Measurements from ENCODE around the gene RTP2.
"Not testable (repeated sequence)": the region's sequence is repeated elsewhere in the genome, so short reads cannot be mapped to it uniquely, and the experiment has no call there.

The RTP2 gene

GRCh38 chr3:187689984-187690383, 12.4 kb downstream of the RTP2 start:
- no peaks in the 10 kb centered on the region for H3K36me3 ChIP-seq (replicated peaks)
- no peak for DNase-seq (ENCODE audit: low spot score in 2 of 2)
- H3K27me3 ChIP-seq (ENCODE audit: low read depth), result no peaks in the 10 kb centered on the region
- H3K4me1 ChIP-seq, result no peaks in the 10 kb centered on the region
- H3K4me3 ChIP-seq, result no peak overlapping the region
- H3K9me3 ChIP-seq, result no peaks in the 10 kb centered on the region
- in situ Hi-C loops (cut with MboI; ENCODE audit: low sequenced_read_pairs), result loop anchor here (25.0 kb wide), 1 partner anchor 853 kb away; the partner anchor contains the start of gene ADIPOQ

- Histone ChIP-seq H3K27me3 (ENCODE audit: low read depth) (no peaks in the 10 kb centered on the region; the same call in 1 of the 2 replicates), H3K36me3 (replicated peaks) (no peaks in the 10 kb centered on the region), H3K4me1 (no peaks in the 10 kb centered on the region), H3K9me3 (no peaks in the 10 kb centered on the region), H3K4me3 (no peak overlapping the region)
- in situ Hi-C loops (cut with MboI; ENCODE audit: low sequenced_read_pairs), result loop anchor here (25.0 kb wide), 1 partner anchor 849 kb away; the partner anchor contains the start of gene ADIPOQ
- DNase-seq (ENCODE audit: low spot score in 2 of 2), result no peak
Observed at GRCh38 chr3:187686621-187687273, 15.6 kb downstream of the RTP2 start.

GRCh38 chr3:187685948-187686347, 16.4 kb downstream of the RTP2 start:
- H3K4me3 ChIP-seq, result no peak overlapping the region
- H3K27me3 ChIP-seq (ENCODE audit: low read depth), result peaks cover 5% of the 10 kb centered on the region
- DNase-seq (ENCODE audit: low spot score in 2 of 2), result no peak
- in situ Hi-C loops (cut with MboI; ENCODE audit: low sequenced_read_pairs), result loop anchor here (25.0 kb wide), 1 partner anchor 849 kb away; the partner anchor contains the start of gene ADIPOQ
- H3K9me3 ChIP-seq, result no peaks in the 10 kb centered on the region
- no peaks in the 10 kb centered on the region for H3K36me3 ChIP-seq (replicated peaks)
- no peaks in the 10 kb centered on the region for H3K4me1 ChIP-seq

- in situ Hi-C loops (cut with MboI; ENCODE audit: low sequenced_read_pairs), result loop anchor here (5.0 to 25.0 kb wide), 2 partner anchors 368 to 848 kb away; partner anchors contain the start of gene ADIPOQ
- no peaks in the 10 kb centered on the region for H3K4me1 ChIP-seq
- H3K9me3 ChIP-seq, result no peaks in the 10 kb centered on the region
- H3K36me3 ChIP-seq (replicated peaks), result no peaks in the 10 kb centered on the region
- no peak for DNase-seq (ENCODE audit: low spot score in 2 of 2)
- H3K27me3 ChIP-seq (ENCODE audit: low read depth), result peaks cover 5% of the 10 kb centered on the region
- no peak overlapping the region for H3K4me3 ChIP-seq
Observed at GRCh38 chr3:187684880-187685279, 17.5 kb downstream of the RTP2 start.

GRCh38 chr3:187684444-187684843, 17.9 kb downstream of the RTP2 start:
- no peaks in the 10 kb centered on the region for H3K9me3 ChIP-seq
- DNase-seq (ENCODE audit: low spot score in 2 of 2), result no peak
- H3K4me3 ChIP-seq, result no peak overlapping the region
- peaks cover 5% of the 10 kb centered on the region for H3K27me3 ChIP-seq (ENCODE audit: low read depth)
- in situ Hi-C loops (cut with MboI; ENCODE audit: low sequenced_read_pairs), result loop anchor here (5.0 to 25.0 kb wide), 2 partner anchors 367 to 847 kb away; partner anchors contain the start of gene ADIPOQ
- no peaks in the 10 kb centered on the region for H3K4me1 ChIP-seq
- H3K36me3 ChIP-seq (replicated peaks), result no peaks in the 10 kb centered on the region

- not testable (repeated sequence) for H3K36me3 ChIP-seq (replicated peaks); H3K27me3 ChIP-seq (ENCODE audit: low read depth); H3K4me1 ChIP-seq; H3K9me3 ChIP-seq; H3K4me3 ChIP-seq; DNase-seq (ENCODE audit: low spot score in 2 of 2)
- in situ Hi-C loops (cut with MboI; ENCODE audit: low sequenced_read_pairs), result loop anchor here (5.0 to 25.0 kb wide), 2 partner anchors 364 to 844 kb away; partner anchors contain the start of gene ADIPOQ
Observed at GRCh38 chr3:187681756-187682155, 20.6 kb downstream of the RTP2 start.

- H3K4me3 ChIP-seq, result no peak overlapping the region
- H3K4me1 ChIP-seq, result no peaks in the 10 kb centered on the region
- no peaks in the 10 kb centered on the region for H3K36me3 ChIP-seq (replicated peaks)
- peaks cover 5% of the 10 kb centered on the region for H3K27me3 ChIP-seq (ENCODE audit: low read depth)
- DNase-seq (ENCODE audit: low spot score in 2 of 2), result peak; percentile 76 to 89
- no peaks in the 10 kb centered on the region for H3K9me3 ChIP-seq
- in situ Hi-C loops (cut with MboI; ENCODE audit: low sequenced_read_pairs), result loop anchor here (5.0 to 25.0 kb wide), 3 partner anchors 363 to 843 kb away; partner anchors contain the start of gene ADIPOQ
Observed at GRCh38 chr3:187679638-187680396, 22.5 kb downstream of the RTP2 start.

- in situ Hi-C loops (cut with MboI; ENCODE audit: low sequenced_read_pairs), result loop anchor here (10.0 to 25.0 kb wide), 2 partner anchors 454 to 841 kb away; partner anchors contain the start of gene ADIPOQ
- Histone ChIP-seq H3K27me3 (ENCODE audit: low read depth) (peaks cover 5% of the 10 kb centered on the region; the same call in 1 of the 2 replicates), H3K4me3 (no peak overlapping the region), H3K9me3 (no peaks in the 10 kb centered on the region), H3K4me1 (no peaks in the 10 kb centered on the region), H3K36me3 (replicated peaks) (no peaks in the 10 kb centered on the region)
- DNase-seq (ENCODE audit: low spot score in 2 of 2), result peak; percentile 58 to 75
Observed at GRCh38 chr3:187678726-187679268, 23.6 kb downstream of the RTP2 start.

GRCh38 chr3:187677604-187678003, 24.8 kb downstream of the RTP2 start:
- no peaks in the 10 kb centered on the region for H3K36me3 ChIP-seq (replicated peaks)
- H3K4me3 ChIP-seq, result no peak overlapping the region
- no peak for DNase-seq (ENCODE audit: low spot score in 2 of 2)
- H3K4me1 ChIP-seq, result no peaks in the 10 kb centered on the region
- H3K27me3 ChIP-seq (ENCODE audit: low read depth), result peaks cover 5% of the 10 kb centered on the region; the same call in 1 of the 2 replicates
- in situ Hi-C loops (cut with MboI; ENCODE audit: low sequenced_read_pairs), result loop anchor here (10.0 to 25.0 kb wide), 2 partner anchors 453 to 840 kb away; partner anchors contain the start of gene ADIPOQ
- H3K9me3 ChIP-seq, result no peaks in the 10 kb centered on the region

GRCh38 chr3:187673012-187673411, 29.3 kb downstream of the RTP2 start:
- no peak for DNase-seq (ENCODE audit: low spot score in 2 of 2)
- Histone ChIP-seq H3K4me1 (no peaks in the 10 kb centered on the region), H3K4me3 (no peak overlapping the region), H3K27me3 (ENCODE audit: low read depth) (peaks cover 13% of the 10 kb centered on the region), H3K36me3 (replicated peaks) (no peaks in the 10 kb centered on the region), H3K9me3 (no peaks in the 10 kb centered on the region)
- in situ Hi-C loops (cut with MboI; ENCODE audit: low sequenced_read_pairs), result loop anchor here (10.0 kb wide), 1 partner anchor 448 kb away; no protein-coding TSS in a partner anchor

GRCh38 chr3:187669675-187670504, 32.5 kb downstream of the RTP2 start, which contains the start of gene SST:
Gene SST (minus strand): TSS chr3:187670394. CDS start chr3:187670291, 103 bp downstream.
- H3K9me3 ChIP-seq, result no peaks in the 10 kb centered on the region
- no peak within 1 kb of the TSS for H3K4me3 ChIP-seq
- H3K36me3 ChIP-seq (replicated peaks), result no peaks in the 10 kb centered on the region
- H3K27me3 ChIP-seq (ENCODE audit: low read depth), result peaks cover 16% of the 10 kb centered on the region
- no peaks in the 10 kb centered on the region for H3K4me1 ChIP-seq
- in situ Hi-C loops (cut with MboI; ENCODE audit: low sequenced_read_pairs), result loop anchor here (10.0 kb wide), 1 partner anchor 445 kb away; no protein-coding TSS in a partner anchor
- DNase-seq (ENCODE audit: low spot score in 2 of 2), result peak; percentile 18 to 70

GRCh38 chr3:187667526-187667925, 34.8 kb downstream of the RTP2 start:
- H3K9me3 ChIP-seq, result no peaks in the 10 kb centered on the region
- H3K4me3 ChIP-seq, result no peak overlapping the region
- no peaks in the 10 kb centered on the region for H3K36me3 ChIP-seq (replicated peaks)
- H3K27me3 ChIP-seq (ENCODE audit: low read depth), result peaks cover 21% of the 10 kb centered on the region
- no peaks in the 10 kb centered on the region for H3K4me1 ChIP-seq
- in situ Hi-C loops (cut with MboI; ENCODE audit: low sequenced_read_pairs), result no loop called here
- no peak for DNase-seq (ENCODE audit: low spot score in 2 of 2)

Measured in HAP-1 (cell line).